H1 (cell line): ENCODE data around the gene AAR2. TPM values are rescaled to one million over a fixed set of nuclear protein-coding genes. Genes with fewer than 3 reads are reported as not detected.

ENCODE experiments used
- CTBP2 ChIP-seq: IDR thresholded peaks from 2 replicates; pipeline ENCODE4 v1.7.0; 2011; ENCODE audit warnings: borderline replicate concordance, mild to moderate bottlenecking, moderate library complexity, mixed read lengths, low read length; ENCODE audit not compliant: insufficient read depth, insufficient read length
- E2F6 ChIP-seq: IDR thresholded peaks from 2 replicates; pipeline ENCODE4 v1.6.1; 2012; ENCODE audit warnings: inconsistent platforms
- JUN ChIP-seq: IDR thresholded peaks from 2 replicates; pipeline ENCODE4 v1.6.1; 2011; ENCODE audit warnings: low read depth, mild to moderate bottlenecking, improper control_type of control experiment, low read length
- JUND ChIP-seq: IDR thresholded peaks from 2 replicates; pipeline ENCODE4 v1.6.1; 2011; ENCODE audit warnings: mild to moderate bottlenecking, improper control_type of control experiment, low read length
- NANOG ChIP-seq: IDR thresholded peaks from 2 replicates; pipeline ENCODE4 v1.6.1; 2011; ENCODE audit warnings: low read length, low read depth, mild to moderate bottlenecking, inconsistent platforms; ENCODE audit not compliant: insufficient read depth, poor library complexity, severe bottlenecking
- SIX5 ChIP-seq: IDR thresholded peaks from 2 replicates; pipeline ENCODE4 v1.6.1; 2011; ENCODE audit warnings: mild to moderate bottlenecking, low read depth, low read length
- SP1 ChIP-seq: IDR thresholded peaks from 2 replicates; pipeline ENCODE4 v1.6.1; 2011; ENCODE audit warnings: low read depth, low read length
- polyA plus RNA-seq, 7 experiments: library from polyadenylated mRNA; depleted of rRNA in 3 of 7; stranded (reverse) in 5 of 7; unstranded in 2 of 7; fragments of >200 nt in 5 of 7; fragments of 200-250 nt in 2 of 7; gene quantifications; 1 replicate in 5 of 7; 2 replicates in 1 of 7; 4 replicates in 1 of 7; pipeline versions ENCODE4 v1.2.1 to v1.2.3, GENCODE V29; 2011 to 2013; ENCODE audit warnings: missing spikeins in 2 of 7, mixed read lengths in 2 of 7
- total RNA-seq: library from RNA; stranded (reverse); fragmentation: NEBNext Ultra II Directional; extraction: Animal tissue kit (Norgen Biotek cat#: 25700); gene quantifications from 2 replicates; pipeline ENCODE4 v1.2.1, GENCODE V29; 2021

Gene AAR2
- total and polyA plus RNA-seq, 2 of the 8 experiments (the other 6 are each of a cell fraction or from before 2014, with no cell fraction given): 25.5 to 36.1 TPM

DNA sequence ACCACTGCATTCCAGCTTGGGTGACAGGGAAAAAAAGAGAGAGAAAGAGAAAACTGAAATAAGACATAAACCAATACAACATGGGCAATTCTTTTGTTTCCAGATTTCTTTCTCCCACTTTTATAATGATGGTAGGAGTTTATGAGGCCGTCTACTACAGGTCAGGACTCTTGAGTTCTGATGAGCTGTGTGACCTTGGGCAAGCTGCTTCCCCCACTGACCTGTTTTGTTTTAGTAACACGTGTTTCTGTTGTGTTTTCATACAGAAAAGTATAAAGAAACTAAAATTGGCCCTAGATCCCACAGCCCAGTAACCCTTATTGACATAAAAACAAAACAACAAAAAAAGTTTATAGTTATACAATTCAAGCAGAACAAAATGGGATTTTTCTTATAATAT lies 22.9 kb upstream of the AAR2 start (continued):
- TF ChIP-seq NANOG: no peak
- TF ChIP-seq SP1: no peak
- TF ChIP-seq E2F6: no peak
- no peak for TF ChIP-seq CTBP2
- TF ChIP-seq JUND: no peak
- TF ChIP-seq JUN: no peak
- no peak for TF ChIP-seq SIX5
